T1000 (cell line): ENCODE measurements around the gene TAS2R41.
"Not testable (repeated sequence)": the region's sequence is repeated elsewhere in the genome, so short reads cannot be mapped to it uniquely, and the experiment has no call there.

Experiments
- DNase-seq: peaks from one replicate; lab custom pipeline; 2025; ENCODE audit warnings: mixed read lengths; lab: John Stamatoyannopoulos, UW

TAS2R41 gene

DNA sequence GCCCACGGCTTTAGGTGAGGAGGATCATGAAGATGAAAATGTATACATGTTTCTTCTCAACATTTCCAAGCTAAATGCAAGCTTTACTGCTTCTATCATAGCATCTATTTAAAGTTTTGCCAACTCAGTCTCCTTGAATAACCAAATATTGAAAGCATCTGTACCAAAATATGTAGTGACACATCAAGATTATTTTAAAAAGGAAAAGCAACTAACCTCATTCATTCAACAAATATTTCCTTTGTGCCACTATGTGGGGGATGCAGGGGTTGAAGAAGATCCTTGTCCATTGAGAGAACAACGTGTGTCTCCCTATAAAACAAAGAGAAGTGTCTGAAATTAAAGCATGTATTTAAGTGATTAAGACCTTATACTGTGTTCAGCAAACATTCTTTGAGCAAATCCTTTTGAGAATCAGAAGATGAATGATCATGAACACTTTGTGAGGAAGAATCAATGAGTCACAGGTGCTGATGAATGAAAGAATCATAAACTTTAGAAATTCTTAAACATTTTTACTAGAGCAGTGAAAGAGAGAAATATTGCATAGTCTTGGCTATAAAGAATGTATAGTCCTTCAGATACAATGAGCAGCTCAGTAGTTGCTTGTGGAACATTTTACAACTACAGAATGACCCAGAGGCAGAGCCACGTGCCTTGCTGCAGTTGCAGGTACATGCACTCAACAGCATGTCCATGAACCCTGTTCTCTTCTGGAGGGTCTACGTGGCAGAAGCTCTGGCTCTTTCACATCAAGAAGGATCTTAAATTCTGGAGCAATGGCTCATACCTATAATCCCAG lies 20.5 kb upstream of the TAS2R41 start:
- no peak for DNase-seq

DNA sequence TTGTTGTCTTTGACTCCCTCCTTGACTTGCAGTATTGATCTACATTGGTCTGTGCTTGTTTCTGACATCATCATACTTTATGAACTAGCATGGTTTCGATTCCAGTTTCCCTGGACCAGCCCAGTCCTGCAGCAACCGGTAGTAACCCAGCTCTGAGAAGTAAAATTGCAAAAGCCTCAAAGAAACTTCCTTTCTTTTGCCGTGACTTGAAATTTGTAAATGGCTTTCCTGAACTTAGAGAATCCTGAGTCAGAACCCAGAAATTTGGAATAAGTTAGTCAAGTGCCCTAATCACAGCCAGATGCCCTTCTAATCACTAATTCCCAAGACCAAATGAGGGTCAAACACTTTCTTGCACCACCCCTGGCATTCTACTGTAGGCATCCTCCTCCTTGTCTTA lies 19.4 kb upstream of the TAS2R41 start:
- DNase-seq: no peak

DNA sequence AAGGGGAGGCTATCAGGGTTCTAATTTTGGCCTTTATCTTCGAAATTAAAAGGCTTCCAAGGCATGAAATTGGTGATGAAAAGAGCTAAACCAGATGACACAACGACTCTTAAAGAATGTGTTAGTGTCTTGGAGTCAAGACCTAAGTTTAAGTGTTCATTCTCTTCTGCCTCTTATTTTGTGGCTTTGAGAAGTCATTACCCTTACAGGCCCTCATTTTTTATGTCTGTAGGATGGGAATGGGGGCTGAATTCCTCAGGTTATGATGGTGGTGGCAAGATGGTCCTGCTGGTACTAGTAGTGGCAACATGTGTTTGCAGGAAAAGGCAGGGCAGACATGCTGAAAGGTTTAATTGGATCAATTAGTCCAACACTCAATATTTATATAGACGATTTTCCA lies 19.0 kb upstream of the TAS2R41 start:
- DNase-seq: no peak

DNA sequence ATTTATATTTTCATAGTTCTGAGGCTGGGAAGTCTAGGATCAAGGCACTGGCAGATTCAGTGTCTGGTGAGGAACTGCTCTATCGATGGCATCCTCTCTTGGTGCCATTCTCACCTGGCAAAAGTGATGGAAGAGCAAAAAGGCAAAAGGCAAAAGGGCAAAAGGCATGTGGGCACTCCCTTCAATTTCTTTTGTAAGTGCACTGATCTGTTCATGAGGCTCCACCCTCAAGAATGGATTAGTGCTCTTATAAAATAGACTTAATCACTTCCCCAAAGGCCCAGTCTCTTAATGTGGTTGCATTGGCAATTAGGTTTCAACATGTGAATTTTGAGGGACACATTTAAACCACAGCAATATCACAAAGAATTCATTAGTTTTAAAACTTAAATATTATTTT lies 18.3 kb upstream of the TAS2R41 start:
- DNase-seq: no peak

GRCh38 chr7:143460271-143460979 lies 17.2 kb upstream of the TAS2R41 start:
- DNase-seq: no peak

DNA sequence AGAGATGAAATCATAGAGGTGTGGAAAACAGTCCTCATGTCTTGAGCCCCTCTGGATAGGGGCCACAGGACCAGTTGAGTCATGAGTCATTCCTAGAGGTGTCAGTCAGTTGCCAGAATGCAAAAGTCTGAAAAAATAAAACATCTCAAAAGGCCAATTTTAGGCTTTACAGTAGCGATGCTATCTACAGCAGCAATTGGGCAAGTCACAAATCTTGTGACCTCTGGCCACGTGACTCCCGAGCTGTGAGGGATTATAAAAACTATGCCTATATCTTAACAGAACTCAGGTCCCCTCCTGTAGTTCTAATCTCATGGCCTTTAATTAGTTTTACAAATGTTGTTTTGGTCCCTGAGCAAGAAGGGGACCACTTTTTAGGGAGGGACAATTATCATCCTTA lies 15.6 kb upstream of the TAS2R41 start:
- no peak for DNase-seq

GRCh38 chr7:143463556-143463955 lies 14.1 kb upstream of the TAS2R41 start:
- no peak for DNase-seq

DNA sequence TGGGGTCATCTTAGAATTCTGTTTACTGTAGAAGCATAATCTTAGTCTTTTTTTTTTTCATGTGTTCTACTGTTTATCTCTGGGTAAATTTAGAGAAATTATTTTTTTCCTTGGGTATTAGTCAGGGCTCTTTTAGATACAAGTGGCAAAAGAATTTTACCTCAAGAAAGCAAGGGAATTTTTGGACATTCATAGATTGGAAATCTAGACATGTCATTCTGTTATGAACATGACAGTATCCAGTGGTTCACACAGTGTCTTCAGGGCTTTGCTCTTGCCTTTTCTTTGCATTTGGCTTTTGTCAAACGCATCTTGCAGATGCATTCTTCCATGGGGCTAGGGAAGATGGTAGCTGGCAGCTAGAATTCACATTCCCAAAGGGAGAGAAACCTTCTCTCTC lies 13.7 kb upstream of the TAS2R41 start:
- no peak for DNase-seq

- no peak for DNase-seq
Observed at GRCh38 chr7:143467724-143468123, 9.9 kb upstream of the TAS2R41 start.

GRCh38 chr7:143472071-143472689 lies 5.5 kb upstream of the TAS2R41 start:
- DNase-seq: peak; percentile 28

DNA sequence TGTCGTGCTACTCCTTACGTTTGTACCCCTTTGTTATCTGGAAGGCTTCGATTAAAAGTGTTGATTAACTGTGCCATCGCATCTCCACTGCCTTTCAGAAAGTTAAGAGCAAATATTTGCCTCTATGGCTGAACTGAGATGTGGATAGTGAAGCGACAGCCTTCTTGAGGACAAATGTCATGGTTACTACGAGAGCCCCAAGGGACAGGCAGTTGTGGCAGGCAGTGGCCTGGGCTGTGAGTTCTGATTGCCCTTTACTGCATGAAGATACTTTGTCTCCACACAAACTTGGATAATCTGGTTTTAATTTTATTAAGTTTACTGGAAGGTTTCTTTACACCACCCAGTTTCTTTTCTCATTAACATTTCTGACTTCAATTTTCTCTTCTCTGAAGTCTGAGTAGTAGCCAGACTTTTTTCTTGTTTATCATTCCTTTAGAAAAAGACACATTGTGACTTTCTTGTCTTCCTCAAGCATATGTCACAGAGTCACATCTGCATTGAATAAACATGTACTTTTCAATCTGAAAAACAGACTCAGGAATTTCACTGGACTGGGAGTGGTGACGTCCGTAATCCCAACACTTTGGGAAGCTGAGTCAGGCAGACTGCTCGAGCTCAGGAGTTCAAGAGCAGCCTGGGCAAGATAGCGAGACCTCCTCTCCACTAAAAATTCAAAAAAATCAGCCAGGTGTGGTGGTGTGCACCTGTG lies 1.5 kb downstream of the TAS2R41 start:
- no peak for DNase-seq

GRCh38 chr7:143480501-143480900 lies 2.8 kb downstream of the TAS2R41 start:
- DNase-seq: no peak

DNA sequence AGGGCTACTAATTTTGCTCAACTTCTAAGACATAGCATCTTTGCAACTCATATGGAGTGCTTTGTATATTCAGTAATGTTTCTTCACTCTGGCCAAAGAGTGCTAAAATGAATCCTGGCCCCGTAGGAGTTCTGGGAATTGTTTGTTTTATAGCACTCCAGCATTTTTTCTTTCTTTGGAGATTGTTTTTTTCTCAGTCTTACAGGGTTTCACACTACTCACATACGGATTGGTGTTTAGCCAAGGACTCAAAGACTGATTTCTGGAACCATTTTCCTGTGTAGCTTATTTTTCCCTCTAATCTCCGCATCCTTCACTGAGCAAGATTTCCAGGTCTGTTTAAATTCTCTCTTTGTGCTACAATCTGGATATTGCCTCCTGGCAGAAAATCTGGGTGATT lies 6.4 kb downstream of the TAS2R41 start:
- DNase-seq: no peak

DNA sequence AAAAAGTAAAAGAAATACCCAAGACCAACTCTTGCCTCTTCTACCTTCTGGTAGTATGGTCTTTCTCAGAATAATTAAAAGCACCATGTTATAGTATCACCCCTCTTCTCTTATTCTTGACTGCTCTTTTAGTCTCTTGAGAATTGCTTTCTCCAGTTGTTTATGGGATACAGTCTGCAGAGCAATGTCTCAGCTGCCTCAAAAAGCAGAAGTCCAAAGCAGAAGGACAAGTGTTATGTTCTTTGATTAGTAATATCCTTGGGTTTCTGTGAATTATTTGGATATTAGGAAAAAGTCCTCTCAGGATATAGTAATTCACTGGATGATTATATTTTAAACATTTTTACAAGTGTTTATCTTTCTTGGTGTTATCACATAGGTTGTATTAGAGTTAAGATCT lies 7.4 kb downstream of the TAS2R41 start:
- no peak for DNase-seq

- no peak for DNase-seq
Observed at GRCh38 chr7:143485500-143485899, 7.8 kb downstream of the TAS2R41 start.

DNA sequence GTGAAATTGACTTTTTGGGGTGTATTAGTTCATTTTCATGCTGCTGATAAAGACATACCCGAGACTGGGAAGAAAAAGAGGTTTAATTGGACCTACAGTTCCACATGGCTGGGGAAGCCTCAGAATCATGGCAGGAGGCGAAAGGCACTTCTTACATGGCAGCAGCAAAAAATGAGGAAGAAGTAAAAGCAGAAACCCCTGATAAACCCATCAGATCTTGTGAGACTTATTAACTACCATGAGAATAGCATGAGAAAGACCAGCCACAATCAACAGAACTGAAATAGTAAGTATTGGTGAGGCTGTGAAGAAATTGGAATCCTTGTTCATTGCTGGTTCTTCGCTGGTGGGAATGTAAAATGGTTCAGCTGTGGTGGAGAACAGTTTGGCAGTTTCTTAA lies 8.6 kb downstream of the TAS2R41 start:
- not testable (repeated sequence) for DNase-seq

- no peak for DNase-seq
Observed at GRCh38 chr7:143487061-143487460, 9.4 kb downstream of the TAS2R41 start.

DNA sequence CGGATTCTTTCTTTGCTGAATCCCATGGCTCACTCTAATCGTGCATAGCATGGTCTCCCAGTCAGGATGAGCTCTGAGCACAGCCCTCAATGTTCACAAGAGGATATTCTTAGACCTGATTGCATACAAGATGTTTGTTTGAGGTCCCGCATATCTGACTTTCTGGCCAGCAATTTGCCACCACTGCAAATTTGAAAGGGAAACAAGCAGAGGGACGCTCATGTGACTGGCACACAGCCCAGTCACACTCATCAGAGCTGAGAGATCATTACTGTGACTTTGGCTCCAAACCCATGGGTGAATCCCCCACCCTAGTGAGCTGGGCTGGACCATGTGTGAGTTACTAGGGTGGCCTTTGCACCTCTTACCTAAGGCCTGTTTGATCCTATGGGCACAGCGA lies 9.9 kb downstream of the TAS2R41 start:
- no peak for DNase-seq

- DNase-seq: no peak
Observed at GRCh38 chr7:143490717-143491306, 13.1 kb downstream of the TAS2R41 start.

DNA sequence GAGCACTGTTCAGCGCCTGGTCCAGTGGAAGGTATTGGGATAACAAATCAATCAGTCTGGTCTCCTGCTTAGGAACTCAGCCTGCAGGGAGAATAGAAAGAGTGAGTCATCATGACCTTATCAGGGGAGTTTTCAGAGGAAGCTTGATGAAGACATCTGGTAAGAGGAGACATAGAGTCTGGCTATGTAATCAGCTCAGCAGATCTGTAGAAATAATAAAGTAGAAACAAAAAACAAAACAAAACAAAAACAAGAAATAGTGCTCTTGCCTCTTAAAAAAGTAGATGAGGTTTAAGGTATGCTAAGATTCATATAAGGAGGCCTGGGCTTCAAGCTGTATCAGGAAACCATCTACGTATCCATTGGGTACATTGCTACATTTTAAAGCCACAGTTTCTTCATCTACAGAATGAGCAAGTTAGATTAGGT lies 14.4 kb downstream of the TAS2R41 start:
- peak; percentile 3 for DNase-seq

DNA sequence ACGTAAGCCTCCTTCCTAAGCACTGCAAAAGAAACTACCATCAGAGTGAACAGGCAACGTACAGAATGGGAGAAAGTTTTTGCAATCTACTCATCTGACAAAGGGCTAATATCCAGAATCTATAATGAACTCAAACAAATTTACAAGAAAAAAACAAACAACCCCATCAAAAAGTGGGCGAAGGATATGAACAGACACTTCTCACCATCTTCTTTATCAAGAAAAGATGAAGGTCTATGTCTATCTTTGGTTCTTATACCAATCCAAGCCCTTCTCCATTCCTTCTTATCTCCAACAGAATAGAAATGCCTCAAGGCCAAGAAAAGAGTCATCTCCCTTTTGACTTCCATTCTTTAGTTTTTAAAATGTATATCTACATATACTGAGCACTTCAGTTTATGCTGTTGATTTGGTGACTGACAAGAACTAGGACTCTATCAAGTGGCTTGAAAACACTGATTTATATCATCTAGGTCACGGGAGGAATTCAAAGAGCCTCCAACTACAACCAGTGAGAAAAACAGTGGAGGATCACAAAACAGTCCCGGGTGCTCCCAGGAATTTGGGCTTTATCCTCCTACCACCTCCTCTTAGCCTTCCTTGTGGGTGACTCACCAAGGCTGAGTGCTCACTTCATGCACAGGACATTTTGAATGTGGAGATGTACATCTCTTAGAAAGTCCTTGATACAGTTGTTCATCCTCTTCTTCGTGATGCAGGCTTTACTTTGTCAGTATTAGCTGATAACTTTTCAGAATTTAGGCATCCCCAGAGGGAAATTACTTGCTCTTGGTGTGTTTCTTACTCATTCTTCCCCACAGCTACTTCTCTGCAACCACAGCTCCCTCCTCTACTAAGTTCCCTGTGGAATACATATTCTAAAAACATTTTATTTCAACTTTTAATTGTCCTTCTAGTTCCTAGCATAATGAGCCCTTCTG lies 15.4 kb downstream of the TAS2R41 start:
- no peak for DNase-seq
